Endodermal cell (in vitro differentiated cells): ENCODE data around the gene CDK5RAP3. TPM values are rescaled to one million over a fixed set of nuclear protein-coding genes. Genes with fewer than 3 reads are reported as not detected.
"Not testable (repeated sequence)": the region's sequence is repeated elsewhere in the genome, so short reads cannot be mapped to it uniquely, and the experiment has no call there.

Source experiments
- DNase-seq: peaks from one replicate; pipeline ENCODE4 v3.0.0-alpha.2; 2017
- H3K27ac ChIP-seq: 2 replicates; pipeline ENCODE4 v1.5.1; 2013; ENCODE audit warnings: mild to moderate bottlenecking, low read depth, low read length, moderate library complexity
- H3K27me3 ChIP-seq: 2 replicates; pipeline ENCODE4 v1.6.1; 2013; ENCODE audit warnings: mild to moderate bottlenecking, low read length, moderate library complexity; ENCODE audit not compliant: insufficient read depth, control insufficient read depth, poor library complexity, severe bottlenecking
- H3K36me3 ChIP-seq: 2 replicates; pipeline ENCODE4 v1.7.0; 2013; ENCODE audit warnings: mild to moderate bottlenecking, low read length, moderate library complexity; ENCODE audit not compliant: control insufficient read depth, insufficient read depth
- H3K4me1 ChIP-seq: one replicate; pipeline ENCODE4 v1.7.0; 2013; ENCODE audit warnings: low read length; ENCODE audit not compliant: control insufficient read depth, insufficient read depth
- H3K4me3 ChIP-seq: 2 replicates; pipeline ENCODE4 v1.5.1; 2013; ENCODE audit warnings: mild to moderate bottlenecking, low read length, moderate library complexity
- H3K9ac ChIP-seq: 2 replicates; pipeline ENCODE4 v1.6.1; 2013; ENCODE audit warnings: mild to moderate bottlenecking, low read length, moderate library complexity; ENCODE audit not compliant: poor library complexity, severe bottlenecking; ENCODE audit errors: extremely low read depth
- H3K9me3 ChIP-seq: 2 replicates; pipeline ENCODE4 v1.6.1; 2013; ENCODE audit warnings: mild to moderate bottlenecking, low read length, moderate library complexity; ENCODE audit not compliant: control insufficient read depth
- H3K27ac Mint-ChIP-seq: 2 replicates; pipeline ENCODE4 v1.8.0; 2020; ENCODE audit warnings: mixed read lengths
- H3K27me3 Mint-ChIP-seq: 2 replicates; pipeline ENCODE4 v1.8.0; 2021; ENCODE audit warnings: mild to moderate bottlenecking, mixed read lengths; ENCODE audit not compliant: insufficient read depth
- H3K36me3 Mint-ChIP-seq: 2 replicates; pipeline ENCODE4 v1.8.0; 2020; ENCODE audit warnings: low read depth, mixed read lengths
- H3K4me1 Mint-ChIP-seq: 2 replicates; pipeline ENCODE4 v1.8.0; 2020; ENCODE audit warnings: mixed read lengths
- H3K4me3 Mint-ChIP-seq: 2 replicates; pipeline ENCODE4 v1.8.0; 2020; ENCODE audit warnings: mild to moderate bottlenecking, moderate library complexity, mixed read lengths
- H3K9me3 Mint-ChIP-seq: 2 replicates; pipeline ENCODE4 v1.8.0; 2020; ENCODE audit warnings: mild to moderate bottlenecking, mixed read lengths
- CTCF ChIP-seq: fragments of 200-600 bp; sonication (generic); conservative IDR thresholded peaks from 2 replicates; pipeline ENCODE4 v1.5.0; 2021; ENCODE audit warnings: antibody characterized with exemption, mild to moderate bottlenecking
- WGBS, 2 experiments: methylation state at CpG; one replicate each; pipeline versions ENCODE4 v1.1.5 to v1.1.7; 2013; ENCODE audit warnings: missing lambda C conversion rate in 2 of 2, mixed read lengths in 1 of 2; ENCODE audit not compliant: insufficient coverage in 1 of 2, insufficient read length in 1 of 2; 5-methylcytosine and 5-hydroxymethylcytosine counted together
- total RNA-seq, 2 donors: library from RNA; stranded (reverse); fragmentation: NEBNext Ultra II Directional in 1 of 2; extraction: Animal tissue kit (Norgen Biotek cat#: 25700) in 1 of 2; gene quantifications; 2 replicates in 1 of 2; 3 replicates in 1 of 2; pipeline ENCODE4 v1.2.1, GENCODE V29; 2021

Gene CDK5RAP3
- total RNA-seq, 2 donors from 2014 or later, result 171 to 198 TPM

GRCh38 chr17:47987240-47987835 lies 16.4 kb downstream of the CDK5RAP3 start:
- no peaks in the 10 kb centered on the region for H3K9me3 ChIP-seq
- H3K4me1 ChIP-seq, result peaks cover 20% of the 10 kb centered on the region
- H3K27me3 Mint-ChIP-seq, result no peaks in the 10 kb centered on the region
- DNase-seq, result peak; percentile 81
- no peaks in the 10 kb centered on the region for H3K9me3 Mint-ChIP-seq
- no peak overlapping the region for H3K9ac ChIP-seq
- WGBS, 2 experiments, result 28 to 63% methylated on average over 3 to 17 of the region's 17 CpGs
- peak overlapping the region; percentile 91 for H3K27ac ChIP-seq
- no peak for TF ChIP-seq CTCF
- peaks cover 36% of the 10 kb centered on the region for H3K4me1 Mint-ChIP-seq
- H3K27me3 ChIP-seq, result no peaks in the 10 kb centered on the region
- no peak overlapping the region for H3K4me3 Mint-ChIP-seq
- H3K36me3 Mint-ChIP-seq, result peaks cover 5% of the 10 kb centered on the region
- H3K4me3 ChIP-seq, result no peak overlapping the region
- no peaks in the 10 kb centered on the region for H3K36me3 ChIP-seq
- H3K27ac Mint-ChIP-seq, result no peak overlapping the region

DNA sequence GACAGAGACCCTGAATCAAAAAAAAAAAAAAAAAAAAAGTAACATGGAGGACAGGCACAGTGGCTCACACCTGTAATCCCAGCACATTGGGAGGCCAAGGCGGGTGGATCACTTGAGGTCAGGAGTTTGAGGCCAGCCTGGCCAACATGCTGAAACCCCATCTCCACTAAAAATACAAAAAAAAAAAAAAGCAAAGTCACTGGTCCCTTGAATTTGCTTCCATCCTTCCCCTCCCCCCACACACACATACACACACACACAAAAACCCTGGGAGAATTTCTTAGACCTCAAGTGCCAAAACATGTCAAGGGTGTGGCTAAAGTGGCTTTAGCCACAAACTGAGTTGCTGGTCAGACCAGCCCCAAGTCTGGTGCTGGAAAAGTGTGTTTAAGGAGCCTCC lies 17.5 kb downstream of the CDK5RAP3 start:
- DNase-seq, result peak; percentile 32
- peaks cover 15% of the 10 kb centered on the region for H3K4me1 ChIP-seq
- not testable (repeated sequence) for H3K27ac Mint-ChIP-seq, H3K27ac ChIP-seq, H3K9me3 Mint-ChIP-seq, H3K9me3 ChIP-seq, H3K27me3 Mint-ChIP-seq, H3K4me3 Mint-ChIP-seq, H3K27me3 ChIP-seq, H3K36me3 Mint-ChIP-seq, H3K9ac ChIP-seq, H3K36me3 ChIP-seq, H3K4me3 ChIP-seq
- 100% methylated on average over 1 of the region's 1 CpG; no CpG with 5 or more reads in 1 of the 2 experiments for WGBS, 2 experiments
- peaks cover 36% of the 10 kb centered on the region for H3K4me1 Mint-ChIP-seq

DNA sequence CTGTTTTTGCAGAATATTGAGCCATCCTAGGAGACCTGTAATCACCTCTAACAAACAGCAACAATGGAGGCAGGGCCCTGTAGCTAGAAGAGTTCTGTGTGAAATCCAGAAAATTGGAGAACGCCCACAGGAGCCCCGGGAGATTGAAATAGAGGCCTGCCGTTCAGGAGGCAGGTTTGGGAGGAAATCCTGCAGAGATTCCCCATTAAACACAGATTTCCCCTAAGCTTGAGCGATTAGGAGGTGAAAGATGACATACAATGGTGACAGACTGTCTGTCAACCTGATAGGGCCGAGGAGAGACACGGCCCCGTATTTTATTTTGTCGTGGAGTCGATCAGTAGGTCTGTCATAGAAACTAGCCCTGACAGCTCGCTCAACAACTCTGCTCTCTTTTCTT lies 18.2 kb downstream of the CDK5RAP3 start:
- no peaks in the 10 kb centered on the region for H3K27me3 Mint-ChIP-seq
- H3K27ac Mint-ChIP-seq, result no peak overlapping the region
- no peak overlapping the region for H3K4me3 ChIP-seq
- no peak for TF ChIP-seq CTCF
- no peak for DNase-seq
- H3K9me3 Mint-ChIP-seq, result no peaks in the 10 kb centered on the region
- no peaks in the 10 kb centered on the region for H3K9me3 ChIP-seq
- no peaks in the 10 kb centered on the region for H3K27me3 ChIP-seq
- H3K9ac ChIP-seq, result no peak overlapping the region
- no peaks in the 10 kb centered on the region for H3K36me3 Mint-ChIP-seq
- no peak overlapping the region for H3K4me3 Mint-ChIP-seq
- H3K4me1 ChIP-seq, result peaks cover 9% of the 10 kb centered on the region
- H3K4me1 Mint-ChIP-seq, result peaks cover 33% of the 10 kb centered on the region
- H3K27ac ChIP-seq, result no peak overlapping the region
- no peaks in the 10 kb centered on the region for H3K36me3 ChIP-seq
- 67 to 88% methylated on average over 10 of the region's 10 CpGs for WGBS, 2 experiments

DNA sequence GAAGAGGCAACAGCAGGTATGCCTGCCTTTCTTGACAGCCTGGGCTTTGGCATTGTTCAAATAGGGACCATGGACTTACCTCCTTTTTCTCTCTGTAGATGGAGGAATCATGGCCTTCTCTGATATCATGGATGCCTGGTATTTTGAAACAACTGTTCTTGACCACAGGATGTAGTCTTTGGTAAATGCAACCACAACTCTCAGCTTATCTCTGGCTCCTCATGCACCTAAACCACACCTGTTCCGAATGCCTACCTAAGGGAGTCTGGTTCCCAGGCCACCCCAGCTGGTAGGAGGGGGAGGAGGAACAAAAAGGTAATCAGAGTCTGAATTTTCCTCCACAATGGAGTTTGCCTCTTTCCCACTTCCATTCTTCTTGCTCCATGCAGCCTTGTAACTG lies 18.8 kb downstream of the CDK5RAP3 start:
- Histone ChIP-seq H3K9ac (no peak overlapping the region), H3K27ac (no peak overlapping the region), H3K27me3 (no peaks in the 10 kb centered on the region), H3K4me3 (no peak overlapping the region), H3K9me3 (no peaks in the 10 kb centered on the region), H3K36me3 (no peaks in the 10 kb centered on the region), H3K4me1 (peaks cover 10% of the 10 kb centered on the region)
- Mint-ChIP-seq H3K4me3 (no peak overlapping the region), H3K4me1 (peaks cover 37% of the 10 kb centered on the region), H3K9me3 (no peaks in the 10 kb centered on the region), H3K27ac (no peak overlapping the region), H3K36me3 (no peaks in the 10 kb centered on the region), H3K27me3 (no peaks in the 10 kb centered on the region)
- no peak for DNase-seq
- no peak for TF ChIP-seq CTCF
- WGBS, 2 experiments, result 100% methylated on average over 1 of the region's 1 CpG; no CpG with 5 or more reads in 1 of the 2 experiments
